Measurements from ENCODE around the gene FXR2.
A peak's percentile ranks its signal among the peaks of the same experiment; 100 is the strongest.
"Not testable (repeated sequence)": the region's sequence is repeated elsewhere in the genome, so short reads cannot be mapped to it uniquely, and the experiment has no call there.

FXR2 gene

DNA sequence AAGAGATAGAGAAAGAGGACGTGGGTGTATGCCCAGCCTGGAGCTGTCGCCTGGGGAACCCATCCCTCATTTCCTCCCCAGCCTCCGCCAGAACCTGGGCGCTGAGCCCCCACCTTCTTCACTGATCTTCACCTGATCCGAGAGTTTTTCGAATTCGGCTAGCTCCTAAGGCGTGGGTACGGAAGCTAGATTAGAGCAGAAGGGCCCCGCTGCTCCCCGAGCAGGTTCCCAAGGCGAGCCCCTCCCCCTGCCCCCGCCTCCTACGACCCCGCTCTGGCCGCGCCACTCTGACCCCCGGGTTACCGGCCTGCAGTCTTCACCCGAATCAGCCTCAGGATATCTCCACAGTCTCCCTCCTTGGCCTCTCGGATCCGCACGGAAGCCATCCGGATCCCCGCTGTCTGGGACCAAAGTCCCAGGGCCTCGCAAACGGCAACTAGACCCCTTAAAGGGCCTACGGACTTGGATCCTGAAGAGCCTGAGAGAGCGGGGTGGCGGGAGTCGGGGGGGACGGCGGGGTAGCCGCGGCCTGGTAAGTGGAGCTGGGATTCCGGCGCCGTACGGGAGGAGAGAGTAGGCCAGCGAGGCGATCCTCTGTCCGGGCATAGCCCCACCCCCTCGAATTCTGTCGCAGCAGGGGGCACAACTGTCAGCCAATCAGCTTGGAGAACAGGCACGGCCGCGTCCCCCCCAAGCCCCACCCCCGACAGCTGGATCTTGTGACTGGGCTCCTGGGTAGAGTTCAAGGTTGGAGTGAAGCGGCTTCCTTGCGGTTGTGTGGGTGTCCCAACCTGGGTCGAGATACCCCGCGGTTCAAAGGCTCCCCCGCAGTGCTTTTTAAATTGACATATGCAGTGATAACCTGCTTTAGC lies 12.8 kb upstream of the FXR2 start, which contains the start of gene SAT2:
Gene SAT2 (minus strand): TSS at position 572 of the 872 bp plus-strand sequence. CDS start 186 bp downstream, at position 386.
- peak; percentile 97 for DNase-seq

DNA sequence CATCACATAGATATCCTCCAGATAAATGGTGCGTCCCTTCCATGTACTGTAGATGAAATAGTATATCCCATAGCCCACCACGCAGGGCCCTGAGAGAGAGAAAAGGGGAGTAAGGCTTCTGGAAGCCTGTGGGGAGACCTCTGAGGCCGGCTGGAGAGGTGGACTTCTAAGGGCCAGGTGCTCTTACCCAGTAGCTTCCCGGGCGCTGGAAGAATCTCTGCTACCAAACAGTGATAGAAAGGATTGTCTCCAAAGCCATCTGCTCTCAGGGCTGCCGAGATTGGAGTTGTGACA lies 12.2 kb upstream of the FXR2 start:
- no peak for DNase-seq

GRCh38 chr17:7626307-7626706 lies 11.6 kb upstream of the FXR2 start:
- DNase-seq = no peak

DNA sequence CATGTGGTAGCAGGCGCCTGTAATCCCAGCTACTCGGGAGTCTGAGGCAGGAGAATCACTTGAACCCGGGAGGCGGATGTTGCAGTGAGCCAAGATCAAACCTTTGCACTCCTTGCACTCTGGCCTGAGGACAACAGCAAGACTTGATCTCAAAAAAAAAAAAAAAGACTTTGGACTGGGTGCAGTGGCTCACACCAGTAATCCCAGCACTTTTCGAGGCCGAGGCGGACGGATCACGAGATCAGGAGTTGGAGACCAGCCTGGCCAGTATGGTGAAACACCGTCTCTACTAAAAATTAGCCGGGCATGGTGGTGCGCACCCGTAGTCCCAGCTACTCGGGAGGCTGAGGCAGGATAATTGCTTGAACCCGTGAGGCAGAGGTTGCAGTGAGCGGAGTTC lies 11.1 kb upstream of the FXR2 start:
- DNase-seq = not testable (repeated sequence)

GRCh38 chr17:7623661-7624060 lies 9.0 kb upstream of the FXR2 start:
- no peak for DNase-seq

DNA sequence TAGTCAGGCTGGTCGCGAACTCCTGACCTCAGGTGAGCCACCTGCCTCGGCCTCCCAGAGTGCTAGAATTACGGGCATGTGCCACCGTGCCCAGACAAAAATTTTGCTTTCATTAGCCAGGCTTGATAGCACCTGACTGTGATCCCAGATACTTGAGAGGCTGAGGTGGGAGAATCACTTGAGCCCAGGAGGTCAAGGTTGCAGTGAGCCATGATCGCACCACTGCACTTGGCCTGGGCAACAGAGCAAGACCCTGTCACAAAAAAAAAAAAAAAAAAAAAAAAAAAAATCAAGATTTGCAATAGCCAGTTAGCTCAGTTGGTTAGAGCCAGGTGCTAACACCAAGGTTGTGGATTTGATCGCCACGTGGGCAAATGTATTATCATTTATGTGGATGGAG lies 6.1 kb upstream of the FXR2 start:
- DNase-seq = no peak

- no peak for DNase-seq
These were observed 3.9 kb upstream of the FXR2 start for GRCh38 chr17:7618608-7619007.

DNA sequence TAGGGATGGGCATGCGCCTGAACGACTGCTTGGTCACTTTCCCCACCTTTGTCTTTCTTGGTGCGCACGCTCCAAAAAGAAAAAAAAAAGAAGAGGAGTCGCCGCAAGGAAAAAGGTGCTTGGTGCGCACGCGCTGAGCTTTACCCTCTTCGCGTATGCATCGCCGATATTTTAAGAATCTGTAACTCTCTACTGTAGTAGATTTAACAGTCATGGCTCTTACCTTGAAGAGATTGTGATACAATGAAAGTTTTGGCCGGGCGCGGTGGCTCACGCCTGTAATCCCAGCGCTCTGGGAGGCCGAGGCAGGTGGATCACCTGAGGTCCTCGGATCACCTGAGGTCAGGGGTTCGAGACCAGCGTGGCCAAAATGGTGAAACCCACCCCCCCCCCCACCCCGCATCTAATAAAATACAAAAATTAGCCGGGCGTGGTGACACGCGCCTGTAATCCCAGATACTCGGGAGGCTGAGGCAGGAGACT lies 609 bp upstream of the FXR2 start:
- no peak for DNase-seq

DNA sequence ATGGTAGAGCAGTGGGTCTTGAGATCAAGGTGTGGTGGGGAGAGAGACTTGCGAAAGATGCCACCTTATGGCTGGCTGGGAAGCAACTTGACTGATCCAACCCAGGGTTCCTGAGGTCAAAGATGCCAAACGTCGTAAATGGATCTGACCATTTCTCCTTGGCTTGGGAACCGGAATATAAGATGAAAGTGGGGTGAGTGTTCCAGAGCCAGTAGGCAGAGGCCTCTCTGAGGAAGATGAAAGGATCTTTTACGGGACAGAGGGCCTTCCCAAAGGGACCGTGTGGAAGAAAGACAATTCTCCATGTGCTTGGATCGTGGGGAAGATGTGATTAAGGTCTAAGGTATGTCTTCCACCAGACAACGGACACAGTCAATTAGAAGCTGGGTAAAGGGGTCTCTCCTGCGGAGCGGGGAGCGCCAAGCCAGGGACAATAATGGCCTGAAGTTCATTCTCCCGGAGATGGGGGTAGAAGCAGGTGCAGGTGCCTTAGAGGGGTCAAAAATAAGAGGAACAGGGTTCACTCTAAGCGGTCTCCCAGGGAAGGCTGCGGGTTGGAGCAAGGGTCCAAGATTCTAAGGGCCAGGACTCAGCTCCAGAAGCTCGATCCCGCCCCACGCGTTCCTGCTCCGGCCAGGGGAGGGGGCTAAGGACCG lies 800 bp downstream of the FXR2 start:
- no peak for DNase-seq

DNA sequence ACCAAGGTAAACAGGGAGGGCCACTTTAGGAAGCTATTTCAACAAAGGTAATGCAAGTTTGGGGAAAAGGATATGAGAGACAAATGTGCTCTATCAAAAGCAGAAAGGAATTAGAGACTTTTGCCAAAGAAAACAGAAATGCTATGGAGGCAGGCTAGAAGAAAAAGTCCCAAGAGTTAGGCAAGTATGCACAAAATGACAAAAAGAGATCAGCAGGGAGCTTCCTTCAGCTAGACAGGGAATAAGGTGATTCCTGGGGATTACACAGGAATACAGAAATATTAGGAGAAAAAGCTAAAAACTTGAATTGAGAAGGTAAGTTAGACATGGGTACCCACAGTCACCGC lies 2.4 kb downstream of the FXR2 start:
- no peak for DNase-seq

GRCh38 chr17:7611635-7612293 lies 2.9 kb downstream of the FXR2 start:
- DNase-seq = no peak

GRCh38 chr17:7610641-7611040 lies 4.1 kb downstream of the FXR2 start:
- no peak for DNase-seq

DNA sequence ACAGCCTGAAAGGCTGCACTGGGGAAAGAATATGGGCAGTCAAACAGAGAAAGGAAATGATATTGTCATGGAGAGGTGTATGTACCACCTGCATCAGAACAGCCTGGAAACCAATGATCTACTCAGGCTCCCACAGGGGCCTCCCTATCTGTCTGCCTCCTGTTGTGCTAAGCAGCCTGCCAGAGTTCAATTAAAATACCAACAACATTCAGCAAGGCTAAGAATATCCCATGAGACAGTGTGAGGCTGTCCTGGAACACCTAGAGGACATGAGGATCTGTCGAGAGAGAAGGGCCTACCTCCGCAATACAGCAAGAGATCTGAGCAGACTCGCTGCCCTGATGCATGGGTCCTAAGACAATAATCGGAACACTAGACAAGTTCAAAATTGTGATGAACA lies 8.4 kb downstream of the FXR2 start:
- DNase-seq = no peak

DNA sequence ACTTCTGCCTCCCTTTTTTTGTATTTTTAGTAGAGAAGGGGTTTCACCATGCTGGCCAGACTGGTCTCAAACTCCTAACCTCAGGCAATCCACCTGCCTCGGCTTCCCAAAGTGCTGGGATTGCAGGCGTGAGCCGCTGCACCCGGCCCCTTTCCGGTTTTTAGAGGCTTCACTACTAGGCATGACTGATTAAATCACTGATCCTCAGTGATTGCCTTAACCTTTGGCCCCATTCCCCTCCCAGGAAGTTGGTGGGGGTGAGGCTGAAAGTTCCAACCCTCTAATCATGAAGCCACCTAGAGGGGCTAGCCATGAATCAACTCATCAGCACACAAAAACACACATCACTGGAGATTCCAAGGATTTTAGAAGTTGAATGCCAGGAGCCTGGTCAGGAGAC lies 17.1 kb downstream of the FXR2 start:
- not testable (repeated sequence) for DNase-seq

- no peak for DNase-seq
These were observed 21.4 kb downstream of the FXR2 start for GRCh38 chr17:7593296-7593695.

DNA sequence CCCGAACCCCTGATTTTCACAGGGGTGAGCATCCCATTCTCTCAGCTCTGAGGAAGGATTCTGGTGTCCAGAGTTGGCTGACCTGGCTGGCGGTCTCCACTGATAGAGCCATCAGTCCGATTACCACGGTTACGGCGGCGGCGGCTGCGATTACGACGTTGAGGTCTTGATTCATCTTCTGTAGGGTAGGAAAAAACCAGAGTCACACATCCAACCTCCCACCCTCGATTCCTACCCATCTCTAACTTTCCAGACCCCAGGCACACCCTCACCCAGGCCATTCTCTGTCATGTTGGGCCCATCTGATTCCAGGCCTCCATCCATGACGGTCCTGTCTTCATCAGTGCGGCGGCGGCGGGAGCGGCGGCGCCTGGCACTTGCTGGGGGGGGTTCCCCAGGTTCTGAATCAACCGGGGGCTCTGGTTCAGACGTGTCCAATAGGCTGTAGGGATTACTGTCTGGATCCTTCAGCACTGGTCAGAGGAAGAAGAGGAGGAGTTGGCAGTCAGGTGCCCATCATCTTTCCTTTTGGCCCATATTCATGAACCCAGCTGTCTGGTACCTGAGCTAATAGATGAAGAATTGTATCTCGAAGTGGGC lies 22.2 kb downstream of the FXR2 start:
- no peak for DNase-seq

DNA sequence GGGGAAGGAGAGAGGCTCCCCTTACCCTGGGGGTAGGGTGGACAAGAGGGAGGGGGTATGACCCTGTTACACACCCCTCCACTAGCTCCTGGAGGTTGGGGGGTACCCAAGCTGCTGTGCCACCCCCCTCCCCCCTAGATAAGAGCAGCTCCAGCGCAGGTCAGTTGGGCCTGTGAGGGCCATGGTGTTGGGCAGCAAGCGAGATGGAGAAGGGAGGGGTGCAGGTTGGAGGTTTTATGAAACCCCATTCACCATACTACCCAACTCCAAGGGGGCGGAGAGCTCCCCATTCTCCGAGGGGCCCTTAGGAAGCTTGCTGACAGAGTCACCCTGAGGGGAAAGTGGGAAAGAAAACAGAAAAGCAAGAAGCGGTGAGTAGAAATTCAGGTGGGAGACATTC lies 23.1 kb downstream of the FXR2 start:
- no peak for DNase-seq

DNA sequence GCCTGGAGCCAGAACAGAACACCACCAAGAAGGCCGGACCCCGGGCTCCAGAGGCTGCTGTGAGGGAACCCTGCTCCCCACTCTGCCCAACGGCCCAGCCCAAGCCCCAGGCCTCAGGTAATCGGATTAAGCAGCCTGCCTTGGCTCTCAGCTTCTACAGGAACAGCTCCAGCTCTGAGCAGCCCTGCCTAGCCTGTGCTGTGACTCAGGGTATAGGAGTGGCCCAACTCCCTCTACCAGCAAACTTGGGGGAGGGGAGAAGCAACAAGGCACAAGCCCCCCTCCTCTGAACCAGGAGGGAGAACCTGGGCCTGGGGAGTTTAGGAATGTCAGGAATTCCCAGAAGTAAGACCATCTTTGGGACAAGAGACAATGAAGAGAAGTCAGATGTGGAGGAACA lies 24.0 kb downstream of the FXR2 start:
- DNase-seq = peak; percentile 36

- DNase-seq = no peak
These were observed 24.6 kb downstream of the FXR2 start, which contains the start of gene SOX15 for GRCh38 chr17:7589891-7590691. SOX15 (minus strand) TSS chr17:7590094; CDS start chr17:7589676, 418 bp downstream.

- DNase-seq = peak; percentile 91
These were observed 25.4 kb downstream of the FXR2 start for GRCh38 chr17:7589204-7589868.

- DNase-seq = no peak
These were observed 26.0 kb downstream of the FXR2 start for GRCh38 chr17:7588553-7589203.

Data from hematopoietic multipotent progenitor cell treated with erythropoietin and hydrocortisone succinate and interleukin-3 and kit ligand, for 6 days (in vitro differentiated cells).